Activated CD4-positive, CD25-positive, alpha-beta regulatory T cell treated with anti-CD3 and anti-CD28 coated beads, Interleukin-2, amount 50 U/mL, for 72 hours (primary cell): ENCODE measurements around the gene SAXO1.
A peak's percentile ranks its signal among the peaks of the same experiment; 100 is the strongest.
"Not testable (repeated sequence)": the region's sequence is repeated elsewhere in the genome, so short reads cannot be mapped to it uniquely, and the experiment has no call there.

Experiments
- DNase-seq: peaks from one replicate; pipeline ENCODE4 v3.0.0; 2021

Gene SAXO1, protein sequence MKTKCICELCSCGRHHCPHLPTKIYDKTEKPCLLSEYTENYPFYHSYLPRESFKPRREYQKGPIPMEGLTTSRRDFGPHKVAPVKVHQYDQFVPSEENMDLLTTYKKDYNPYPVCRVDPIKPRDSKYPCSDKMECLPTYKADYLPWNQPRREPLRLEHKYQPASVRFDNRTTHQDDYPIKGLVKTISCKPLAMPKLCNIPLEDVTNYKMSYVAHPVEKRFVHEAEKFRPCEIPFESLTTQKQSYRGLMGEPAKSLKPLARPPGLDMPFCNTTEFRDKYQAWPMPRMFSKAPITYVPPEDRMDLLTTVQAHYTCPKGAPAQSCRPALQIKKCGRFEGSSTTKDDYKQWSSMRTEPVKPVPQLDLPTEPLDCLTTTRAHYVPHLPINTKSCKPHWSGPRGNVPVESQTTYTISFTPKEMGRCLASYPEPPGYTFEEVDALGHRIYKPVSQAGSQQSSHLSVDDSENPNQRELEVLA

DNA sequence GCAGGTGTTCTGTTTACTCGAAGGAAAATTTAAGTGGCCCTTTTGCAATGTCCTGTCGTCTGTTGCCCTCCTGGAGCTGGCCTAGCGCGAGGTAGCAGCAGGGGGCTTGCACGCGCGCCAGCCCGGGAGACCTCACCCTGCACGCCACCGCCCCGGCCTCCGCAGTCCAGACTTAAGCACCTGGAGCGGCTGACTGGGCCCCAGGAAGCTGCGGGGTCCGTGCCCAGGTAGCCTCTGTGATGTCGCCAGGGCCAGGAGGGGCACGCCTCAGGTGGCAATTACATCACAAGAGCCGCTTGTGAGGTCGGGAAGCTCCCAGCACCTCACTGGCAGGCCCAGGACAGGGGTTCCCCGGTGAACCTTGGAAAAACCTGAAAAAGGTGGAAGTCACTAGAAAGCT lies at the start of gene SAXO1:
SAXO1 (minus strand) TSS at position 195 of the 400 bp plus-strand sequence. CDS start 301 bp downstream, outside the sequence.
- no peak for DNase-seq

DNA sequence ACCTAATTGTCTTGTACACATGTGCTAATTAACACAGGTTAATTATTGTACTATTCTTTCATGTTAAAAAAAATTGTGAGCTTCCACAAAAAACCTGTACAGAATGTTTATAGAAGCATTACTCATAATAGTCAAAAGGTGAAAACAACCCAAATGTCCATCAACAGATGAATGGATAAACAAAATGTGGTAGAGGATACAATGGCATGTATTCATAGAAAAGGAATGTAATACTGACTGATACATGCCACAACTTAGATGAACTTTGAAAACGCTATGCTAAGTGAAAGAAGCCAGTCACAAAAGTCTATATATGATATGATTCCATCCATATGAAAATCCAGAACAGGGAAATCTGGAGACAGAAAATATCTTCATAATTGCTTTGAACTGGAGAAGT lies 41.8 kb upstream of the SAXO1 start:
- DNase-seq = no peak

DNA sequence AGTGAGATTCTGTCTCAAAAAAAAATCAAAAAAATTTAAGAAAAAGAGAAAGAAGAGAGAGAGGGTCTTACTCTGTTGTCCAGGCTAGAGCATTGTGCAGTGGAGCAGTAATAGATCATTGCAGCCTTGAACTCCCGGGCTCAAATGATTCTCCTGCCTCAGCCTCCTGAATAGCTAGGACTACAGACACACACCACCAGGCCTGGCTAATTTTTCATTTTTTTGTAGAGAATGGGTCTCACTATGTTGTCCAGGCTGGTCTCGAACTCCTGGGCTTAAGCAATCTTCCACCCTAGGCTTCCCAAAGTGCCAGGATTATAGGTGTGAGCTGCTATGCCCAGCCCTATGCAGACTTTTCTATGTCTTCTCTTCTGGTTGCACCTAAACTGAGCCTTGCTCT lies 41.2 kb upstream of the SAXO1 start:
- DNase-seq = no peak

DNA sequence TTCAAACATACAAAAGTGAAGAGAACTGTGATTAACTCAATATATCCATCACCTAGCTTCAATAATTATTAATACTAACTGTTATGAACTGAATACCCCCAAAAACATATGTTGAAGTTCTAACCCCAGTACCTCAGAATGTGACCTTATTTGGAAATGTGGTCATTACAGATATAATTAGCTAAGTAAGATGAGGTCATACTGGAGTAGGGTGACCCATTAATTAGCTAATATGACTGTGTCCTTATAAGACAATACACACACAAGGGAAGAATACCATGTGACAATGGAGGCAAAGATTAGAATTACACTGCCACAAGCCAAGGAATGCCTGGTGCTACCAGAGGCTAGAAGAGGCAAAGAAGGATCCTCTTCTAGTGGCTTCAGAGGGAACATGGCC lies 24.0 kb upstream of the SAXO1 start:
- no peak for DNase-seq

DNA sequence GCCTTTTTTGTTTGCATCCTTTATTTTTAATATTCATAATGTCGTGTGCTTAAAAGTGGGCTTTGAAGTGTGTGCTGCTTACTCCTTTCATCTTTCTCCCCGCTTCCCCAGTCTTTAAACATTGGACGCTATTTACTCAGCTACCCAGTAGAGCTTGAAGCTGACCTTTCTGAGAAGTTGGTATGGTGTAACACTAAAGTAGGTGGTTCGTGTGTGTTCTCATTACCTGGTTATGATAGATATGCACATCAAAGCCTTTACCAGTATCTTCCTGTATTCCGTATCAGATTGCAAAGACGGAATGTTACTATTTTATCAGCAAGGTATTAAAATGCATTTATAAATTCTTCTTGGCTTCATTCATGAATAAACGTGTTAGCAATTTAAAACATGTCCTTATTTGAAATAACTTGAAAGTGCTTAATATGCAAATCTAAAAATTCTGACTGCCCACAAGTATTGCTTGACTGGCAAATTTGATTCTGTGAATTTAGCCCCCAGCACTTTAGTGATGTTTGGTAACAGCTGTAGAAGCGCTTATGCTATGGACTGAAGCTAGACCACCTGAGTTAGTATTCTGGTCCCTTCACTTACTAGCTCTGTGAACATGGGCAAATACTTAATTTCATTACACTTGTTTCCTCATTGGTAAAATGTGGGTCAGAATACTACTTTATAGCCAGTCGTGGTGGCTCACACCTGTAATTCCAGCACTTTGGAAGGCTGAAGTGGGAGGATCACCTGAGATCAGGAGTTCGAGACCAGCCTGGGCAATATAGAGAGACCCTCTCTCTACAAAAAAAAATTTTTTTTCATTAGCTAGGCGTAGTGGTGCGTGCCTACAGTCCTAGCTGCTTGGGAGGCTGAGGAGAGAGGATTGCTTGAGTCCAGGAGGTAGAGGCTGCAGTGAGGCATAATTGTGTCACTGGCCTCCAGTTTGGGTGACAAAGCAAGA lies 17.9 kb upstream of the SAXO1 start:
- DNase-seq = no peak

DNA sequence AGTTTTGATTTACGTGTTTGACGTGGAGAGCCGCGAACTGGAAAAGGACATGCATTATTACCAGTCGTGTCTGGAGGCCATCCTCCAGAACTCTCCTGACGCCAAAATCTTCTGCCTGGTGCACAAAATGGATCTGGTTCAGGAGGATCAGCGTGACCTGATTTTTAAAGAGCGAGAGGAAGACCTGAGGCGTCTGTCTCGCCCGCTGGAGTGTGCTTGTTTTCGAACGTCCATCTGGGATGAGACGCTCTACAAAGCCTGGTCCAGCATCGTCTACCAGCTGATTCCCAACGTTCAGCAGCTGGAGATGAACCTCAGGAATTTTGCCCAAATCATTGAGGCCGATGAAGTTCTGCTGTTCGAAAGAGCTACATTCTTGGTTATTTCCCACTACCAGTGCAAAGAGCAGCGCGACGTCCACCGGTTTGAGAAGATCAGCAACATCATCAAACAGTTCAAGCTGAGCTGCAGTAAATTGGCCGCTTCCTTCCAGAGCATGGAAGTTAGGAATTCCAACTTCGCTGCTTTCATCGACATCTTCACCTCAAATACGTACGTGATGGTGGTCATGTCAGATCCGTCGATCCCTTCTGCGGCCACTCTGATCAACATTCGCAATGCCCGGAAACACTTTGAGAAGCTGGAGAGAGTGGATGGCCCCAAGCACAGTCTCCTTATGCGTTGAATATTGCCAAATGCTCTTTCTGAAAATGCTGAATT lies 17.1 kb upstream of the SAXO1 start:
- peak; percentile 40 for DNase-seq

DNA sequence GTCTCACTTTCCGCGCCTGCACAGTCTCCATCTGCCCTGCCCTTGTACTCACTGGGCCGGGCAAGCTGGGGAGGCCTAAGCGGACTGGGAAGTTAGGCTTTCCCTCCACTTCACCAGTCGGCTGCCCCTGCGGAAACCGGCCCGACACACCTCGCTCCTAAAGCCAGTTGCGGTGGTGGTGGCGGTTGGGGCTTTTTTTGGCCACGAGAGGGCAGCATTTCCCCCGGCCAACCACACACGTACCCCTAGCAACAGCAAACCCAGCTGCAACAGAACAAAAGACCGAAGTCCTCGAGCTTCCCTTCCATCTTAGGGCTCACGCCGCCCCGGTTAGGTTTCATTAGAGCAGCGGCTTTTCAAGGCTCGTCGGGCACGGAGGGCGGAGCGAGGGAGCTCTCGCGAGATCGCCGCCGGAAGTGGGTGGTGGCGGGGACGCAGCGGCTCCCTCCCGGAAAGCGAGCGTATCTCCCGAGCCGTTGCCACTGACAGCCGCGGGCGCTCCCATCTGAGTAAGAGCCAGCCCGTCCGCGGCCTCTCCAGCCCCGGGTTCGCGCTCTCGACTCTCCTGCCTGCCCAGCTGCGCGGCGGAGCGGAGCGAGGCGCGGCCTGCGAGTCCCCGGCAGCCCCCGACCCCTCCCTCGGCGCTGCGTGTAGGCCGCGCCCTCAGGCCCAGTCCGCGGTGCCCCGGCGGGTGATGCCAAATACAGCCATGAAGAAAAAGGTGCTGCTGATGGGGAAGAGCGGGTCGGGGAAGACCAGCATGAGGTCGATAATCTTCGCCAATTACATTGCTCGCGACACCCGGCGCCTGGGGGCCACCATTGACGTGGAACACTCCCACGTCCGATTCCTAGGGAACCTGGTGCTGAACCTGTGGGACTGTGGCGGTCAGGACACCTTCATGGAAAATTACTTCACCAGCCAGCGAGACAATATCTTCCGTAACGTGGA lies 16.2 kb upstream of the SAXO1 start, which contains the start of gene RRAGA:
RRAGA (plus strand) TSS at position 462 of the 951 bp plus-strand sequence; CDS start at position 695, 233 bp downstream.
- peak; percentile 98 for DNase-seq

DNA sequence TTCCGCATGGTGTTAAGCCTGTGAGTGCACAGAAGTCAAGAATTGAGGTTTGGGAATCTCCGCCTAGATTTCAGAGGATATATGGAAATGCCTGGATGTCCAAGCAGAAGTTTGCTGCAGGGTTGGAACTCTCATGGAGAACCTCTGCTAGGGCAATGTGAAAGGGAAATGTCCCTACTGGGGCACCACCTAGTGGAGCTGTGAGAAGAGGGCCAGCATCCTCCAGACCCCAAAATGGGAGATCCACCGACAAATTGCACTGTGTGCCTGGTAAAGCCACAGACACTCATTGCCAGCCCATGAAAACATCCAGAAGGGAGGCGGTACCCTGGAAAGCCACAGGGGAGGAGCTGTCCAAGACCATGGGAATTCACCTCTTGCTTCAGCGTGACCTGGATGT lies 3.6 kb upstream of the SAXO1 start:
- no peak for DNase-seq

DNA sequence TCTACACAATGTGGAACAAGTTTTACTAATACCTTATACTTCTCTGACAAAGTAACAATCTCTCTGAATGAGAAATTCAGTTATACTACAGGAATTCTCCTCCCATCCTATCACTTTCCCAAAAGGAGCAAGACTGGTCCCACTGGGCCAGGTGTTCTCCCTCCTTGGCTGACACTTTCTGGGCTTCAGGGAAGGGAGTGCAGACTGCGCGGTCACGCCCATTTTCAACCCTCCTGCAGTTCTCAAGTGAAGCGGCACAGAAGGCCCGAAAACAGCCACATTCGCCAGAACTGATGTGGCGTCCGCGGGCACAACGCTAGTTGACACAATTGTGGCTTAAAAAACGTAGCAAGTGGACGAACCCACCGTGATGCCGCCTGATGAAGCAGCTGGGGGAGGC lies 603 bp downstream of the SAXO1 start:
- DNase-seq = no peak

DNA sequence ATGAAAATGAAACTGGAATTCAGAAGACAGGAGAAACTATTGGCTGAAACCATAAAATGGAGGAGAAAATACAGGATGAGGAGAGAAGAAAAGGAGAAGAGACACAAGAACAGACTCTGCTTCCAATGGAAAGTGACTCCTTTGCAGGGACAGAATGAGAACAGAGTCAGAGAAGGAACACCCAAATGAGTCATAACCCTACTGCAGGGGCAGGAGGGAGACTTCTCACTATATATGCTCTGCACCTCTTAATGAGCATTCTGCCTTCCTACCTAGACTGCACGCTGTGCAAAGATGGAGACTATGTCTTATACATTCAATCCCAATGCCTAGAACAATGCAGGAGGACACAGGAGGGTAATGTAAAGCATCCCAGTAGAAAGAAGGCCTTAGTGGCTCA lies 2.1 kb downstream of the SAXO1 start:
- no peak for DNase-seq

DNA sequence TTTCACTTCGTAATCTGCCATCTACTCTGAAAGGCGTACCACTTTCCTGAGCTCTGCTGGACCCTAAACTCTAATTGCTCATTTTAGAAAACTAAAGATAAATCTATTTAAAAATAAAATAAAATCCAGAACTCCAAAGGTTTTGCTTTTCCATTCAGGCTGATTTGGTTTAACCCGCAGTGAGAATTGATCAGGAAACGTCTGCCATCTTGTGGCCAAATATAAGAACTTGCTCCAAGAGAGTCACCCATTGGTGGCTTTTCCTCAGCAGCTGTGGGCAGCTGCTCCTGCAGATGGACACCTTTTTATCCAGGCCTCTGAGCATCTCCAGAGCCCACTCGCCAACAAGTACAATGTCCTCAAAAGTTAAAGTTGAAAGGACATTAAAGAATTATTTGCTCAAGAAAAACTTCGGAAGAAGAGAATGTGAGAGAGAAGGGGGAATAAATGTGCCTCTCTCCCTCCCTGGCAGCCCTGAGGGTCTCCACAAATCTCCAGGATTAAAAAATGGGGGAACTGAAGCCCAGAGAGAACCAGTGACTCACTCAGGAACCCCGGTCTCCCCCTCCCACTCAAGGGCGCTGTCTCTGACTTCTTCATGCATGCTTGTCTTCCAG lies 4.1 kb downstream of the SAXO1 start:
- DNase-seq = no peak

DNA sequence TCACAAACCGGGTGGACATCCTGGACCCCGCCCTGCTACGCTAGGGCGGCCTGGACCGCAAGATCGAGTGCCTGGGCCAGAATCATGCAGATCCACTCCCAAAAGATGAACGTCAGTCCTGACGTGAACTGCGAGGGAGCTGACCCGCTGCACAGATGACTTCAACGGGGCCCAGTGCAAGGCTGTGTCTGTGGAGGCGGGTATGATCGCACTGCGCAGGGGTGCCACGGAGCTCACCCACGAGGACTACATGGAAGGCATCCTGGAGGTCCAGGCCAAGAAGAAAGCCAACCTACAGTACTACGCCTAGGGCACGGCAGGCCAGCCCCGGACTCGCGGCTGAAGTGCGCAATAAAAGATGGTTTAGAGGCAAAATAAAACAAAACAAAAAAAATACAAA lies 5.2 kb downstream of the SAXO1 start:
- no peak for DNase-seq

DNA sequence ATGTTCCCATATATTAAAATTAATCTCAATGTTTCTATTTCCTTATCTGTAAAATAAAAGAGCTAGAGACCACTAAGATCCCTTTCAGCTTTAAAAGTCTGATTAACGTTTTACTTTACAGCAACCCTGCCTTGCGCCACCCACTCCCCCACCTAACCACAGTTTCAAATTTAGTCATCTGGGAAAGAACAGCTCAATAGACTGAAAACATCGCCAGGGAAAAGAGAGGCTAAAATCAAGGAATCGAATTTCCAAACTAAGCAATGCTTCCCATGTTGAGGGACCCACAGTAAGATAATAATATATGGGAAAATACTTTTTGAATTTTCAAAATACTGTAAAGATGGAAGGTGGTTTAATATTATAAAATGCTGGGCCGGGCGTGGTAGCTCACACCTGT lies 6.6 kb downstream of the SAXO1 start:
- no peak for DNase-seq

DNA sequence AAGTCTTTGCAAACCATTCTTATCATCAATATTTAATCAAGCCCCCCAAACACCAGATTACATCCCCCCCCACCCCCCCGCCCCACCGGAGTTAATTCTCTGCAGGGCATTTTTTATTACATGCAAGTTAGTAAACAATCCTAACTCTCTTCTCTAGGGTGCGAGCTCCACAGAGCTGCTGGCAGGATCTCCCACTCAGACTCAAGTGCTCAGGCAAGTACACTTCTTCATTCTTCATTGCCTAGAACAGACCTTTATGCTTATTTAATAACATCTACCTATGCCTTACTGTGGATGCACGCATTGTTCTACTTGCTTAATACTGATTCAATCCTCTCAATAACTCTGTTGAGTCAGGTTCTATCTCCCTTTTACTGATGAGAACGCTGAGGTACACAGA lies 9.9 kb downstream of the SAXO1 start:
- no peak for DNase-seq

DNA sequence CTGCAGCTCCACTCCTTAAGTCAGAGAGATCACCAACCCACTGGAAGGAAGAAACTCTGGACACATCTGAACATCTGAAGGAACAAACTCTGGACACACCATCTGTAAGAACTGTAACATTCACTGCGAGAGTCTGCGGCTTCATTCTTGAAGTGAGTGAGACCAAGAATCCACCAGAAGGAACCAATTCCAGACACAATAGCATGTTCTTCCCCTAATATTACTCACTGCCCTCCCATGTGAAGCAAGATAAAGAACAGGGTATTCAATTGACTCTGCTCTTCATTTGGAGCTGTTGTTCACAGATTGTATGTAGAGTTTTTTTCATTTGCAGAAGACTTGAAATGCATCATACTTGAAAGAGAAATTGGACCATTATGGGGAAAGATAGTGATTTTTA lies 10.8 kb downstream of the SAXO1 start:
- no peak for DNase-seq

DNA sequence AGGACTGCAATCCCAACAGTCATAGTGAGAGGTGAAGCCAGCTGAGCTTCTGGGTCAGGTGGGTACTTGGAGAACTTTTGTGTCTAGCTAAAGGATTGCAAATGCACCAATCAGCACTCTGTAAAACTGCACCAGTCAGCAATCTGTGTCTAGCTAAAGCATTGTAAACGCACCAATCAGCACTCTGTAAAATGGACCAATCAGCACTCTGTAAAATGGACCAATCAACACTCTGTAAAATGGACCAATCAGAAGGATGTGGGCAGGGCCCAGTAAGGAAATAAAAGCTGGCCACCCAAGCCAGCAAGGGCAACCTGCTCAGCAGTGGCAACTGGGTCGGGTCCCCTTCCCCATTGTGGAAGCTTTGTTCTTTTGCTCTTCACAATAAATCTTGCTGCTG lies 11.4 kb downstream of the SAXO1 start:
- DNase-seq = not testable (repeated sequence)

DNA sequence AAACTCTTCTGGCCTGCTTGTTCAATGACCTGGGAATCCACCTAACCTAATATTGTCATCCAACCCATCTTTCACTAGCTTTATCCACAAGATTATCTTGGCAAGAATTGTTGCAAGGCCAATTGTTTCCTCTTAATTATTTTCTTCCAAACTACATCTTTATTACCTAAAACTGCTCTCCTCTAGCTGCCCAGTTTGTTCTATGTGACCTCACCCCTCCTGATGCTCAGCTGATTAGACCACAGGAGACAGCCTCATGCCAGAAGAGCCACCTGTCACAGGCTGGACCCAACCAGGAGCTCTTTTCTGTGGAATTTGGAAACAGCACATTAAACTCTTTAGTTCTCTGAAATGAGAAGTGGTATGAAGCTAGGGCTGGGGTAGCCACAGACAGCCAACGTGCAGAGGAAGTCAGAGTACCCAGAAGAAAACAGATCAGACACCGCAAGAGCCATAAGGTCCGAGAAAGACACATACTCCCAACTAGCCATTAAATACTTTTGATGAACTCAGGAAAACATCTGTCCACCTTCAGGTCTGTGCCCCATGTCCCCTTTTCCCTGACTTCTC lies 12.0 kb downstream of the SAXO1 start:
- no peak for DNase-seq

DNA sequence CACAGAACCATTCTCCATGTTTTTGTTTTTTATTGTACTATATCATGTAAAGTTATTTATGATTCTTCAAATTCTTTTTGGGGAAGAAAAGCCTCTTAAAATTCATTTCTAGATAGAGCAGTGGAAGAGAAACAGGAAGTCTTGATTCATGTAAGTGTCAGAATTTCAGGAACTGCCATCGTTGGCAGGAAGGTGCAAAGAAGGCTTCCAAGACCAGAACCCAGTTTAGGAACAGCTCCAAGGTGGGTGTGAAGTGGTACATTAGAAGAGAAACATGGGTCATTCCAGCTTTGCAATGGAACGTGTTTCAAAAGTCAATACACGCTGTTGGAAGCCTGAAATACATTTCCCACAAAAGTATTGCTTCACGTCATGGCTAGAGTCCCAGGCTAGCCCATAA lies 14.8 kb downstream of the SAXO1 start:
- no peak for DNase-seq

DNA sequence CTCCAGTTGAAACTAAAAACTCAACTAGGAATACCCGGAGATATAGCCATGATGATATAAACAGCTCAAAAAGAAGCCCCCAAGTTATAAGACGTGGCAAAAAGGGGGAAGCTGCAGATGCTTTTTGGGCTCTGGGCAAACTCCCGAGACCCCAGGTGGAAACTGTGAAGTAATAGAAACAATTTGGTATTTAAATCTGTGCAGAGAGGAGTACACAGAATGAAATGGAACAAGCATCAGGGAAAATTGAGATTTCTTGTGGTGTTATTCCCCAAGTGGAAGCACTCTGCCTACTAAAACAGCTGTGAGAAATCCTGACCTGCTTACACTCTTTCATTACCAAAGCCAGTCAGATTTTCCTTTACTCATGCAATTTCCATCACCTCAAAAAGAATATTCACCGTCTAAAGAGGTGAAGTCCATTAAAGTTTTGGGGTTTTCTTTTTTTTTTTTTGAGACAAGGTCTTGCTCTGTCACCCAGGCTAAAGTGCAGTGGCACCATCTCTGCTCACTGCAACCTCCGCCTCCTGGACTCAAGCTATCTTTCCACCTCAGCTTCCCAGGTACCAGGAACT lies 23.5 kb downstream of the SAXO1 start:
- DNase-seq = no peak

DNA sequence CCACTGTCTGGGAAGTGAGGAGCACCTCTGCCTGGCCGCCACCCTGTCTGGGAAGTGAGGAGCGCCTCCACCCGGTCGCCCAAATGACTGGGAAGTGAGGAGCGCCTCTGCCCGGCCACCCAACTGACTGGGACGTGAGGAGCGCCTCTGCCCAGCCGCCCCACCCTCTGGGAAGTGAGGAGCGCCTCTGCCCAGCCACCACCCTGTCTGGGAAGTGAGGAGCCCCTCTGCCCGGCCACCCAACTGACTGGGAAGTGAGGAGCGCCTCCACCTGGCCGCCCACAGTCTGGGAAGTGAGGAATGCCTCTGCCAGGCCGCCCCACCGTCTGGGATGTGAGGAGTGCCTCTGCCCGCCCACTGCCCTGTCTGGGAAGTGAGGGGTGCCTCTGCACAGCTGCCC lies 32.9 kb downstream of the SAXO1 start:
- no peak for DNase-seq
